ENCODE measurements around the gene TRAK1. TPM values are rescaled to one million over a fixed set of nuclear protein-coding genes. Genes with fewer than 3 reads are reported as not detected.

TRAK1 gene
- total RNA-seq, 2 experiments from 2014 or later, result 18.3 to 19.1 TPM

GRCh38 chr3:42070524-42070923, 20.6 kb upstream of the TRAK1 start:
- CTCF ChIA-PET, result interaction anchor here (0.6 to 1.4 kb wide), 3 partner anchors 22 to 100 kb away, joined by 3 to 6 read pairs (median 4); no protein-coding TSS in a partner anchor
- intact Hi-C loops (cut with micrococcal nuclease), result no loop called here
- Mint-ChIP-seq H3K27me3 (ENCODE audit: low read depth) (no peaks in the 10 kb centered on the region), H3K4me1 (ENCODE audit: low read depth) (peaks cover 20% of the 10 kb centered on the region), H3K9me3 (peaks cover 3% of the 10 kb centered on the region), H3K27ac (no peak overlapping the region), H3K36me3 (ENCODE audit: low read depth) (peaks cover 2% of the 10 kb centered on the region), H3K4me3 (no peak overlapping the region)
- DNase-seq, result no peak

DNA sequence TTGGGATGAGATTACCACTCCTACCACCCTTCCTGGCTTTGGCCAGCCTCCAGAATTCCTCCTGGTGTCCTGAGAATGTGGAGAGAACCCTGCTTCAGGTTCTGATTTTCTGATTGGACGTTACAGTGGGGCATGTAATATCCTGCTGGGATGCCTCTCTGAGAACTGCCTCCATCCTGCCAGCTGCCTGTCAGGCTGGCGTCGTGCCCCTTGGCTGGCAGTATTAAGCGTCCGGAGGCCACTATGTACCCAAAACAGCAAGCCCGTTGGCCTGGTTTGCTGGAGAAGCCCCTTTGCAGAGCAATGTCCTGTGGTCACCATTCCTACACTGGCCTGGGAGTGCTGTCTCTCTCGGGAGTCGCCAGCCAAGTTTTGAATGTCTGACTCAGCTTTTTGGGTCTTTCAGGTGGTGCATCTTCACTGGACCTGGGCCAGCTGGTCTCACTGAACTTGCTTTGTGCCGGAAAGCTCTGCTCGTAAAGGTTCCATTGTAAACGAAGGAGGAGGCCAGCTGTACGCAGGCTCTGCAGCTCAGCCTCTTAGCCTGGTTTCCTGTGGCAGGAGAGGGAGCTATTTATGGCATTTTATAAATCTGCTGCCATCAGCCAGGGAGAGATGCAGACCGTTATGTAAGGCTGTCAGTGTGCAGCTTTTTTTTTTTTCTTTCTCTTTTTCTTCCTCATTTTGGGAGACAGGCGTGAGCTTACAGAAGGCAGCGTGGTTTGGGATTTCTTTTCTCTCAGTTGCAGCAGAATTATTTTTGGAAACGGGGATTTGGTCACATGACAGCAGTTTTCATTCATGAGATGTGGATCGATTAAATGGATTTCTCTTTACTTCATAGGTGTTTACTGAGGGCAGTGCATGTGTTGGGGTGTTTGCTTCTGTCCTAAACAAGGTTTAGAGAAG, 19.0 kb upstream of the TRAK1 start:
- Mint-ChIP-seq H3K4me3 (no peak overlapping the region), H3K36me3 (ENCODE audit: low read depth) (peaks cover 6% of the 10 kb centered on the region), H3K27ac (no peak overlapping the region), H3K9me3 (peaks cover 4% of the 10 kb centered on the region), H3K4me1 (ENCODE audit: low read depth) (peaks cover 14% of the 10 kb centered on the region), H3K27me3 (ENCODE audit: low read depth) (no peaks in the 10 kb centered on the region)
- intact Hi-C loops (cut with micrococcal nuclease), result no loop called here
- CTCF ChIA-PET, result interaction anchor here (0.6 to 1.4 kb wide), 4 partner anchors 27 to 778 kb away, joined by 3 to 6 read pairs (median 5); no protein-coding TSS in a partner anchor
- no peak for DNase-seq

DNA sequence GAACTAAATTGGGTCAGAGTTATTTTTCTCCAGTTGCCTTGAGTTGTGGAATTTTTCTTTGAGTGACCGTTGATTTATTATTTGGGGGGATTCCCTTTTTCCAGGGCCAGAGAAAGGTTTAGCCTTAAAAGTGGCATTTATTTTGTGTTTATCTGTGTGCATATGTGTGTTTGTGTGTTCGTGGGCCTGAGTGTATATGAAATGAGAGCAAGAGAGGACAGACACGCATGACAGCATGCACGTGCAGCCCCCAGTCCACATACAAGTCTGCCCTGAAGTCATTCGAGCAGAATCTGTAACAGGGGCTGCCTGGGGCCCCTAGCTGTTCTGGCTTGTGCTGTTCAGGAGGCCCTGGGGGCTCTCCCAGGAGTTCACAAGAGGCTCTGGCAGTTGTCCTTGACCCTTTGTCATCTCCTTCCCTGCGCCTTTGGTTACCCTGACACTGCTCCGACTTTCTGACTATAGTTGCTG, 18.3 kb upstream of the TRAK1 start:
- no peak overlapping the region for H3K4me3 Mint-ChIP-seq
- no peak overlapping the region for H3K27ac Mint-ChIP-seq
- CTCF ChIA-PET, result interaction anchor here (0.6 to 0.8 kb wide), 2 partner anchors 44 to 60 kb away, joined by 3 to 4 read pairs; no protein-coding TSS in a partner anchor
- intact Hi-C loops (cut with micrococcal nuclease), result no loop called here
- H3K36me3 Mint-ChIP-seq (ENCODE audit: low read depth), result peaks cover 6% of the 10 kb centered on the region
- no peaks in the 10 kb centered on the region for H3K27me3 Mint-ChIP-seq (ENCODE audit: low read depth)
- peaks cover 7% of the 10 kb centered on the region for H3K9me3 Mint-ChIP-seq
- no peak for DNase-seq
- peaks cover 17% of the 10 kb centered on the region for H3K4me1 Mint-ChIP-seq (ENCODE audit: low read depth)

DNA sequence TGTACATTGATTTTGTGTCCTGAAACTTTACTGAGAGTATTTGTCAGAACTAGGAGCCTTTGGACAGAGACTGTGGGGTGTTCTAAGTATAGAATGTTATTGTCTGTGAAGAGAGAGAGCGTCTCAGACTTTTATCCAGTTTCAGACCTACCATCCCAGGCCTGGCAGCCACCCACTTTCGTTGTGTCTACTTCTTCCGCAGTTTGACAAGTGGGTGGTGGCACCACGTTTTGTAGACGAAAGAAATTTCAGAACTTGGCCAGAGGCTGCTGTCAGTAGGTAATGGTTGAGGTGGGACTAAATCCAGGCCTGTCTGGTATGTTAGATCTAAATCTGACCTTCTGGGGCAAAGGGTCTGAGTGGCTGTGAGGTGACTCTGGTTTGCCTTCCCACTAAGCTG, 13.4 kb upstream of the TRAK1 start:
- intact Hi-C loops (cut with micrococcal nuclease), result no loop called here
- Mint-ChIP-seq H3K27me3 (ENCODE audit: low read depth) (no peaks in the 10 kb centered on the region), H3K4me3 (no peak overlapping the region), H3K4me1 (ENCODE audit: low read depth) (peaks cover 36% of the 10 kb centered on the region), H3K9me3 (peaks cover 8% of the 10 kb centered on the region), H3K27ac (no peak overlapping the region), H3K36me3 (ENCODE audit: low read depth) (peaks cover 6% of the 10 kb centered on the region)
- CTCF ChIA-PET, result no interaction called here
- no peak for DNase-seq

DNA sequence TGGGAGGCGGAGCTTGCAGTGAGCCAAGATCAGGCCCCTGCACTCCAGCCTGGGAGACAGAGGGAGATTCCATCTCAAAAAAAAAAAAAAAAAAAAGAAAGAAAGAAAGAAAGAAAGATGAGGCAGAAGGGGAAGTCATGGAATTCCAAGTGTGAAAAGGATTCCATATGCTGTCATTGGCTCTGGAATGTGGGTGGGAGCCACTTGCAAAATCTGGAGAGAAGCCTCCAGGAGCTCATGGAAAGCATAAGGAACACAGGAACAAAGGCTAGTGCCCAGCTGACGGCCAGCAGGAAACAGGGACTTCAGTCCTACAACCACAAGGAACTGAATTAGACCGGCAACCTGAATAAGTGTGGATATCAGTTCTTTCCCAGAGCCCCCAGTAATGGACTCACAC, 12.5 kb upstream of the TRAK1 start:
- Mint-ChIP-seq H3K4me1 (ENCODE audit: low read depth) (peaks cover 42% of the 10 kb centered on the region), H3K9me3 (peaks cover 8% of the 10 kb centered on the region), H3K27me3 (ENCODE audit: low read depth) (no peaks in the 10 kb centered on the region), H3K27ac (no peak overlapping the region), H3K4me3 (no peak overlapping the region), H3K36me3 (ENCODE audit: low read depth) (peaks cover 6% of the 10 kb centered on the region)
- DNase-seq, result no peak
- CTCF ChIA-PET, result interaction anchor here (0.6 to 3.9 kb wide), 2 partner anchors 21 to 66 kb away, joined by 3 to 13 read pairs; no protein-coding TSS in a partner anchor
- intact Hi-C loops (cut with micrococcal nuclease), result no loop called here

DNA sequence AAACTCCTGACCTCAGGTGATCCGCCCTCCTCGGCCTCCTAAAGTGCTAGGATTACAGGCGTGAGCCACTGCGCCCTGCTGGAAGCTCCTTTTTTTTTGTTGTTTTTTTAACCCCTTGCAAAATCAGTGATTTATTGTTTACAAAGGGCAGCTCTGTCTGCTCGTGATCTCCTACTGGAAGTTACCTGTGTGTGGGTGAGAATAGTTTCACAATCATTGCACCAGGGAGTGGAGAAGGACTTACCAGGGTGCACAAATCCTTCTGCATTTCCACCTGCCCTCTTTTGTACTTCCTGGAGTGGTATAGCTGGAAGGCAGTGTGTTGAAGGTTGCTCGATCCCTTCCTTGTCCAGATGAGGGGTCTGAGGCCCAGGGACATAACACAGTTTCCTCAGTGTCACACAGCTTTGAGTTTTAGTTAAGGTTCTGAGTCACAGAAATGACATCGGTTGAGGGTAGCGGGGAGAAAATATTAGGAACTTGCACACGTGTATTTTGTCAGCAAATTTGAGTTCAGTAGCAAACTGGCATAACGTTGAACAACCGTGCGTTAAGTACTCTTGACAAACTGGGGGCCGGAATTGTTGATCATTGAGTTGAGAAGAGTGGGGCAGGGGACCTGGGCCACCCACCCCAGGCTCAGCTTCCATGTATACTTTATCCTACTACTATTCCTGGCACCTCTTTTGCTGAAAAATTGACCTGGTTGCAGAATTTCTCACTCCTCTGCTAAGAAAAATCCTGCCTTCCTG, 11.3 kb upstream of the TRAK1 start:
- no peak for DNase-seq
- H3K9me3 Mint-ChIP-seq, result peaks cover 8% of the 10 kb centered on the region
- intact Hi-C loops (cut with micrococcal nuclease), result loop anchor here (1.0 to 5.0 kb wide), 3 partner anchors 13 to 307 kb away; no protein-coding TSS in a partner anchor
- peaks cover 6% of the 10 kb centered on the region for H3K36me3 Mint-ChIP-seq (ENCODE audit: low read depth)
- CTCF ChIA-PET, result interaction anchor here (3.9 kb wide), 1 partner anchor 20 kb away, joined by 13 read pairs; no protein-coding TSS in a partner anchor
- H3K27me3 Mint-ChIP-seq (ENCODE audit: low read depth), result no peaks in the 10 kb centered on the region
- no peak overlapping the region for H3K4me3 Mint-ChIP-seq
- peaks cover 42% of the 10 kb centered on the region for H3K4me1 Mint-ChIP-seq (ENCODE audit: low read depth)
- H3K27ac Mint-ChIP-seq, result no peak overlapping the region

DNA sequence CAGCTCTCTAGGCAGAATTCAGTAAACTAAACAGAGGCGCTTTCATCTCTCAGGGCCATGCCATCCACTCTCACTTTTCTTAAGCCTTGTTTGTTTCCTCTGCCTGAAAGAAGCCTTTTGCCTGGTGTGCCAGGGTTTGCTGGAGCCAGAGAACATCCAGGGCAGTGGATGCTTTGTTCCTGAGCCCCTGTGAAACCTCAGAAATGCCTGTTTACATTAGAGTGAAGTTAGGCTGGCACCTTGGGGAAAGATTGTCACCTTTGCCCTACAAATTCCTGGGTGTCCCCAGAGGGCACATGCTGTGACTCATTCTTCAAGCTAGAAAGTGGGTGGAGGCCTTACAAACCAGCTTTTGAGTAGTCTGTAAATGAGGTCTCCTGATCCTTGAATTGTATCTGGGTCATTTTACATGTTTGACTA, 10.7 kb upstream of the TRAK1 start:
- CTCF ChIA-PET, result interaction anchor here (3.9 kb wide), 1 partner anchor 19 kb away, joined by 13 read pairs; no protein-coding TSS in a partner anchor
- peak; percentile 40 for DNase-seq
- Mint-ChIP-seq H3K27me3 (ENCODE audit: low read depth) (no peaks in the 10 kb centered on the region), H3K9me3 (peaks cover 6% of the 10 kb centered on the region), H3K4me1 (ENCODE audit: low read depth) (peaks cover 44% of the 10 kb centered on the region), H3K27ac (peak overlapping the region; percentile 41), H3K36me3 (ENCODE audit: low read depth) (peaks cover 5% of the 10 kb centered on the region), H3K4me3 (no peak overlapping the region)
- intact Hi-C loops (cut with micrococcal nuclease), result loop anchor here (1.0 to 5.0 kb wide), 3 partner anchors 13 to 307 kb away; no protein-coding TSS in a partner anchor

DNA sequence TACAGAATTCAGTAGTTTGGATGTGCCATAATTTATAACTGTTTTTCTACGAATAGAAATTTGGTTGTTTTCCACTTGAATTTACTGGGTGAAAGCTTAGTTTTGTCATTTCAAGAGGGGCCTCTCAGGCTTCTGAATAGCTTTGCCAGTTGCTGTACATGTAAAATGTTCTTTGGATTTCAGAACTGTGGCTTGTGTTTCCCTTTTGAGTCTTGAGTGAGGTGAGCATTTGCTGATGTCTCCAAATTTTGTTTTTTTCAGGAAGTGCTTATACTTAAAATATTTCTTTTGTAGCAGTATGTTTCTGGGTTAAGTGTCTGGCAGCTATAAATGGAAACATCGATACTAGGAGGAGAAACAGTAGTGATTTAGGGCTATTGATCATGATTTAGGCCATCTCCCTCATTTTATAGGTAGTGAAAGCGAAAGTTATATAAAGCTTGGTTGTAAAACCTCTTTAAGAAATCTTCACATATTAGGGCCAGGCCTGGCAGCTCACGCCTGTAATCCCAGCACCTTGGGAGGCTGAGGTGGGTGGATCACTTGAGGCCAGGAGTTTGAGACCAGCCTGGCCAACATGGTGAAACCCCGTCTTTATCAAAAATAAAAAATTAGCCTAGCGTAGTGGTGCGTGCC, 9.2 kb upstream of the TRAK1 start:
- H3K36me3 Mint-ChIP-seq (ENCODE audit: low read depth), result peaks cover 1% of the 10 kb centered on the region
- CTCF ChIA-PET, result interaction anchor here (0.7 to 3.9 kb wide), 2 partner anchors 8 to 18 kb away, joined by 3 to 13 read pairs; no protein-coding TSS in a partner anchor
- peak overlapping the region; percentile 3 for H3K4me3 Mint-ChIP-seq
- no peak for DNase-seq
- peaks cover 51% of the 10 kb centered on the region for H3K4me1 Mint-ChIP-seq (ENCODE audit: low read depth)
- peak overlapping the region; percentile 57 for H3K27ac Mint-ChIP-seq
- no peaks in the 10 kb centered on the region for H3K27me3 Mint-ChIP-seq (ENCODE audit: low read depth)
- H3K9me3 Mint-ChIP-seq, result peaks cover 5% of the 10 kb centered on the region
- intact Hi-C loops (cut with micrococcal nuclease), result loop anchor here (2.0 to 5.0 kb wide), 2 partner anchors 61 to 305 kb away; no protein-coding TSS in a partner anchor

GRCh38 chr3:42084586-42084985, 6.6 kb upstream of the TRAK1 start:
- intact Hi-C loops (cut with micrococcal nuclease), result loop anchor here (5.0 kb wide), 1 partner anchor 303 kb away; no protein-coding TSS in a partner anchor
- DNase-seq, result no peak
- H3K36me3 Mint-ChIP-seq (ENCODE audit: low read depth), result peaks cover 7% of the 10 kb centered on the region
- CTCF ChIA-PET, result interaction anchor here (0.5 to 1.5 kb wide), 2 partner anchors 14 to 1589 kb away, joined by 3 to 5 read pairs; no protein-coding TSS in a partner anchor
- H3K27me3 Mint-ChIP-seq (ENCODE audit: low read depth), result no peaks in the 10 kb centered on the region
- H3K4me1 Mint-ChIP-seq (ENCODE audit: low read depth), result peaks cover 59% of the 10 kb centered on the region
- H3K27ac Mint-ChIP-seq, result no peak overlapping the region
- no peaks in the 10 kb centered on the region for H3K9me3 Mint-ChIP-seq
- H3K4me3 Mint-ChIP-seq, result no peak overlapping the region

DNA sequence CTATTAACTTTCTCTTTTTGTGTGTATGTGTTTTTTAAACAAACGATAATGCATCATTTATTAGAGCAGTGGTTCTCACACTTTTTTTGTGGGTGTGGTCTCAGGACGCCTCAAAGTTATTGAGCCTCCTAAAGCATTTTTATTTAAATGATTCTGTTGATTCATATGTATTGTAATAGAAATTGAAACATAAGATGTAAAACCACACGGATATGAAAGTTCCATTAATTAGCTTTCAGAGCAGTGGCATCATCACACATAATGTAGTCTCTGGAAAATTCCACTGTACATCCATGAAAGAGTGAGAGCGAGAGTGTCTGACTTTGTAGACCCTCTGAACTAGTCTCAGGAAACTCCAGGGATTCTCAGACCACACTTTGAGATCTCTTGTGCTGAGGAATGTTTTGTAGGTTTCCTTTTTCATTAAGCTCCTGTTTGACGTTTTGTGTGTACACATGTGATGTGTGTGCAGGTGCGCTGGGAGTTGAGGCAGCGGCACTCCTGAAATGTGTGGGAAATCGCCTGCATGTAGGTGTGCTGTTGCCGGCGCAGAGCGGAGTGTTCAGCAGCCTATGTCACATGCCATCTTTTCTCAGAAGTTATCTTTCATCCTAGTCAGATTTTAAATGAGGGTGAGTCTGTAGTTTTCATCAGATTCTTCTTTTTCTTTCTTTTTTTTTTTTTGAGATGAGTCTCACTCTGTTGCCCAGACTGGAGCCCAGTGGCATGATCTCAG, 5.3 kb upstream of the TRAK1 start:
- CTCF ChIA-PET, result no interaction called here
- no peaks in the 10 kb centered on the region for H3K27me3 Mint-ChIP-seq (ENCODE audit: low read depth)
- no peaks in the 10 kb centered on the region for H3K9me3 Mint-ChIP-seq
- intact Hi-C loops (cut with micrococcal nuclease), result no loop called here
- peaks cover 51% of the 10 kb centered on the region for H3K4me1 Mint-ChIP-seq (ENCODE audit: low read depth)
- no peak overlapping the region for H3K27ac Mint-ChIP-seq
- no peak overlapping the region for H3K4me3 Mint-ChIP-seq
- peaks cover 20% of the 10 kb centered on the region for H3K36me3 Mint-ChIP-seq (ENCODE audit: low read depth)
- no peak for DNase-seq

All from activated naive CD4-positive, alpha-beta T cell treated with anti-CD3 and anti-CD28 coated beads for 36 hours (primary cell).